SK-N-SH (cell line): ENCODE results near the gene CREB5. TPM values are rescaled to one million over a fixed set of nuclear protein-coding genes. Genes with fewer than 3 reads are reported as not detected.

Experiments
- CTCF ChIA-PET: fragments of 300-600, 350-600 bp; formaldehyde crosslinking; extraction: SDS; loops from one replicate; lab custom pipeline; 2021; lab: Yijun Ruan, JAX
- POLR2A ChIA-PET: fragments of 350-600 bp; sonication (Branson Sonifier 250); formaldehyde crosslinking; extraction: SDS; loops from one replicate; lab custom pipeline; 2020; ENCODE audit warnings: antibody characterized with exemption, inconsistent platforms; lab: Yijun Ruan, JAX
- DNase-seq: peaks from one replicate; pipeline ENCODE4 v3.0.0; 2012
- H2AFZ ChIP-seq: fragments of 200-600 bp; sonication (generic); 2 replicates; pipeline ENCODE4 v1.8.1; 2016; ENCODE audit warnings: antibody characterized with exemption, mild to moderate bottlenecking, low read depth
- H3F3A ChIP-seq: fragments of 200-600 bp; sonication (generic); replicated peaks from 2 replicates; pipeline ENCODE3; 2016; ENCODE audit warnings: antibody characterized with exemption, mild to moderate bottlenecking; ENCODE audit not compliant: insufficient read depth
- H3K27ac ChIP-seq, 2 experiments: fragments of 200-500 bp in 1 of 2; fragments of 200-600 bp in 1 of 2; sonication (Bioruptor generic) in 1 of 2; sonication (generic), shearing (Covaris generic) in 1 of 2; 2 replicates each; pipeline versions ENCODE4 v1.5.1 to v1.6.1; 2014 to 2016; ENCODE audit warnings: low read depth in 2 of 2, inconsistent platforms in 1 of 2, low read length in 1 of 2, mild to moderate bottlenecking in 1 of 2, mixed read lengths in 1 of 2
- H3K27me3 ChIP-seq: fragments of 200-600 bp; sonication (generic), shearing (Covaris generic); 2 replicates; pipeline ENCODE4 v1.6.1; 2016; ENCODE audit warnings: mixed run types; ENCODE audit not compliant: insufficient read depth
- H3K36me3 ChIP-seq, 2 experiments: fragments of 200-500 bp in 1 of 2; fragments of 200-600 bp in 1 of 2; sonication (Bioruptor generic) in 1 of 2; sonication (generic) in 1 of 2; replicated peaks in 1 of 2; 2 replicates each; pipeline versions ENCODE3 to v1.5.1; 2014 to 2016; ENCODE audit warnings: low read length in 1 of 2, mild to moderate bottlenecking in 1 of 2; ENCODE audit not compliant: insufficient read depth in 2 of 2, control insufficient read depth in 1 of 2
- H3K4me1 ChIP-seq, 2 experiments: fragments of 200-500 bp in 1 of 2; fragments of 200-600 bp in 1 of 2; sonication (Bioruptor generic) in 1 of 2; sonication (generic), shearing (Covaris generic) in 1 of 2; 2 replicates each; pipeline versions ENCODE4 v1.5.1 to v1.6.1; 2014 to 2016; ENCODE audit warnings: low read depth in 1 of 2, low read length in 1 of 2, mixed run types in 1 of 2; ENCODE audit not compliant: insufficient read depth in 2 of 2, control insufficient read depth in 1 of 2
- H3K4me2 ChIP-seq: fragments of 200-600 bp; sonication (generic), shearing (Covaris generic); 2 replicates; pipeline ENCODE4 v1.6.1; 2017; ENCODE audit warnings: mixed run types
- H3K4me3 ChIP-seq, 2 experiments: fragments of 200-500 bp in 1 of 2; fragments of 200-600 bp in 1 of 2; sonication (Bioruptor generic) in 1 of 2; sonication (generic), shearing (Covaris generic) in 1 of 2; 2 replicates each; pipeline versions ENCODE4 v1.5.1 to v1.8.1; 2014 to 2016; ENCODE audit warnings: low read depth in 2 of 2, inconsistent platforms in 1 of 2, low read length in 1 of 2, mild to moderate bottlenecking in 1 of 2, mixed read lengths in 1 of 2, moderate library complexity in 1 of 2
- H3K79me2 ChIP-seq: fragments of 200-600 bp; sonication (generic); 2 replicates; pipeline ENCODE4 v1.8.1; 2017; ENCODE audit warnings: mild to moderate bottlenecking; ENCODE audit not compliant: insufficient read depth
- H3K9ac ChIP-seq: fragments of 200-600 bp; sonication (generic); 2 replicates; pipeline ENCODE4 v1.6.1; 2017; ENCODE audit warnings: mixed run types
- H3K9me2 ChIP-seq: fragments of 200-600 bp; sonication (generic); 2 replicates; pipeline ENCODE4 v1.6.1; 2017; ENCODE audit warnings: mixed run types
- H3K9me3 ChIP-seq: fragments of 200-600 bp; sonication (generic); 2 replicates; pipeline ENCODE4 v1.6.1; 2017; ENCODE audit warnings: mixed run types, mild to moderate bottlenecking, moderate library complexity
- H4K20me1 ChIP-seq: fragments of 200-600 bp; sonication (generic); 2 replicates; pipeline ENCODE4 v1.6.1; 2017; ENCODE audit warnings: mild to moderate bottlenecking, mixed run types; ENCODE audit not compliant: insufficient read depth
- CHD2 ChIP-seq: fragments of 150-350 bp; IDR thresholded peaks from 2 replicates; pipeline ENCODE4 v1.6.1; 2018; ENCODE audit warnings: low read length; ENCODE audit not compliant: partially characterized antibody
- EP300 ChIP-seq, 2 experiments: IDR thresholded peaks; 2 replicates each; pipeline versions ENCODE4 v1.4.0 to v1.6.1; 2012; ENCODE audit warnings: borderline replicate concordance in 1 of 2, low read depth in 1 of 2, low read length in 1 of 2
- FOSL2 ChIP-seq: IDR thresholded peaks from 2 replicates; pipeline ENCODE4 v1.4.0; 2012; ENCODE audit warnings: low read depth, mild to moderate bottlenecking, moderate library complexity, borderline replicate concordance
- GABPA ChIP-seq: IDR thresholded peaks from 2 replicates; pipeline ENCODE4 v1.4.0; 2012; ENCODE audit warnings: low read depth, mild to moderate bottlenecking
- JUND ChIP-seq: IDR thresholded peaks from 2 replicates; pipeline ENCODE4 v1.4.0; 2012
- MEF2A ChIP-seq: IDR thresholded peaks from 2 replicates; pipeline ENCODE4 v1.4.0; 2012; ENCODE audit warnings: low read depth, borderline replicate concordance
- NRF1 ChIP-seq: IDR thresholded peaks from 2 replicates; pipeline ENCODE4 v1.6.1; 2012; ENCODE audit warnings: low read depth, mild to moderate bottlenecking, low read length
- POLR2AphosphoS5 ChIP-seq: IDR thresholded peaks from 2 replicates; pipeline ENCODE4 v1.6.1; 2012; ENCODE audit warnings: low read depth, low read length
- RCOR1 ChIP-seq: fragments of 150-350 bp; IDR thresholded peaks from 2 replicates; pipeline ENCODE4 v1.6.1; 2017; ENCODE audit warnings: antibody characterized with exemption, low read length
- RXRA ChIP-seq: IDR thresholded peaks from 2 replicates; pipeline ENCODE4 v1.4.0; 2012; ENCODE audit warnings: low read depth, mild to moderate bottlenecking, borderline replicate concordance
- SMC3 ChIP-seq: IDR thresholded peaks from 2 replicates; pipeline ENCODE4 v1.6.1; 2012; ENCODE audit warnings: low read depth, low read length, improper control_type of control experiment
- TCF12 ChIP-seq: IDR thresholded peaks from 2 replicates; pipeline ENCODE4 v1.4.0; 2012
- WGBS: methylation state at CpG from one replicate; pipeline ENCODE4 v1.1.6; 2017; ENCODE audit warnings: low lambda C conversion rate; 5-methylcytosine and 5-hydroxymethylcytosine counted together
- polyA plus RNA-seq, 3 experiments: library from polyadenylated mRNA; depleted of rRNA; stranded (reverse); fragments of >200 nt; gene quantifications; 2 replicates each; pipeline ENCODE4 v1.2.3, GENCODE V29; 2012
- TF ChIP-seq, protein P1 (sequence below): IDR thresholded peaks from 2 replicates; pipeline ENCODE4 v1.6.1; 2012; ENCODE audit warnings: mild to moderate bottlenecking, low read depth, low read length, moderate library complexity
- TF ChIP-seq, protein P2 (sequence below): fragments of 150-350 bp; IDR thresholded peaks from 2 replicates; pipeline ENCODE4 v1.6.1; 2016; ENCODE audit warnings: mild to moderate bottlenecking, low read depth, low read length
- TF ChIP-seq, protein P3 (sequence below): IDR thresholded peaks from 2 replicates; pipeline ENCODE4 v1.4.0; 2012; ENCODE audit warnings: low read depth, borderline replicate concordance
- TF ChIP-seq, protein P4 (sequence below): IDR thresholded peaks from 2 replicates; pipeline ENCODE4 v1.4.0; 2012; ENCODE audit warnings: low read depth, borderline replicate concordance
- TF ChIP-seq, protein P5 (sequence below): fragments of 150-350 bp; IDR thresholded peaks from 2 replicates; pipeline ENCODE4 v1.6.1; 2017; ENCODE audit warnings: antibody characterized with exemption, low read length, low read depth, borderline replicate concordance

The CREB5 gene
- polyA plus RNA-seq, 1 of the 3 experiments (the other 2 are of a cell fraction) = 19.3 TPM

DNA sequence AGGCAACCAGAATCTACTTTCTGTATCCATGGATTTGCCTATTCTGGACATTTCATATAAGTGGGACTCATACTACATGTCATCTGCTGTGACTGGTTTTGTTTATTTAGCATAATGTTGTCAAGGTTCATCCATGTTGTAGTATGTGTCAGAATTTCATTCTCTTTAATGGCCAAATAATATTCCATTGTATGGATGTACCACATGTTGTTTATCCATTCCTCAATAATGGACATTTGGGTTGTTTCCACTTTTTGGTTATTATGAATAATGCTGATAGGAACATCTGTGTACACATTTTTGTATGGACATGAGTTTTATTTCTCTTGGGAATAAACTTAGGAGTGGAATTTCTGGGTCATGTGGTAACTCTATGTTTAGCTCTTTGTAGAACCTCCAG is 133.7 kb downstream of the CREB5 start:
- Histone ChIP-seq H3K9ac (no peak overlapping the region), H3F3A (no peaks in the 10 kb centered on the region), H3K27ac (no peak overlapping the region), H3K4me2 (no peak overlapping the region), H3K36me3 (no peaks in the 10 kb centered on the region), H4K20me1 (no peaks in the 10 kb centered on the region), H2AFZ (no peak overlapping the region), H3K4me3 (no peak overlapping the region), H3K4me1 (peaks cover 0 to 43% of the 10 kb centered on the region in 2 experiments; a peak in 2 of 4 replicates), H3K79me2 (no peaks in the 10 kb centered on the region), H3K27me3 (peaks cover 8% of the 10 kb centered on the region; the same call in 1 of the 2 replicates), H3K9me3 (no peaks in the 10 kb centered on the region), H3K9me2 (no peaks in the 10 kb centered on the region)
- TF ChIP-seq, protein P1, sequence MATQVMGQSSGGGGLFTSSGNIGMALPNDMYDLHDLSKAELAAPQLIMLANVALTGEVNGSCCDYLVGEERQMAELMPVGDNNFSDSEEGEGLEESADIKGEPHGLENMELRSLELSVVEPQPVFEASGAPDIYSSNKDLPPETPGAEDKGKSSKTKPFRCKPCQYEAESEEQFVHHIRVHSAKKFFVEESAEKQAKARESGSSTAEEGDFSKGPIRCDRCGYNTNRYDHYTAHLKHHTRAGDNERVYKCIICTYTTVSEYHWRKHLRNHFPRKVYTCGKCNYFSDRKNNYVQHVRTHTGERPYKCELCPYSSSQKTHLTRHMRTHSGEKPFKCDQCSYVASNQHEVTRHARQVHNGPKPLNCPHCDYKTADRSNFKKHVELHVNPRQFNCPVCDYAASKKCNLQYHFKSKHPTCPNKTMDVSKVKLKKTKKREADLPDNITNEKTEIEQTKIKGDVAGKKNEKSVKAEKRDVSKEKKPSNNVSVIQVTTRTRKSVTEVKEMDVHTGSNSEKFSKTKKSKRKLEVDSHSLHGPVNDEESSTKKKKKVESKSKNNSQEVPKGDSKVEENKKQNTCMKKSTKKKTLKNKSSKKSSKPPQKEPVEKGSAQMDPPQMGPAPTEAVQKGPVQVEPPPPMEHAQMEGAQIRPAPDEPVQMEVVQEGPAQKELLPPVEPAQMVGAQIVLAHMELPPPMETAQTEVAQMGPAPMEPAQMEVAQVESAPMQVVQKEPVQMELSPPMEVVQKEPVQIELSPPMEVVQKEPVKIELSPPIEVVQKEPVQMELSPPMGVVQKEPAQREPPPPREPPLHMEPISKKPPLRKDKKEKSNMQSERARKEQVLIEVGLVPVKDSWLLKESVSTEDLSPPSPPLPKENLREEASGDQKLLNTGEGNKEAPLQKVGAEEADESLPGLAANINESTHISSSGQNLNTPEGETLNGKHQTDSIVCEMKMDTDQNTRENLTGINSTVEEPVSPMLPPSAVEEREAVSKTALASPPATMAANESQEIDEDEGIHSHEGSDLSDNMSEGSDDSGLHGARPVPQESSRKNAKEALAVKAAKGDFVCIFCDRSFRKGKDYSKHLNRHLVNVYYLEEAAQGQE = no peak
- TF ChIP-seq RCOR1 = no peak
- TF ChIP-seq, protein P2, sequence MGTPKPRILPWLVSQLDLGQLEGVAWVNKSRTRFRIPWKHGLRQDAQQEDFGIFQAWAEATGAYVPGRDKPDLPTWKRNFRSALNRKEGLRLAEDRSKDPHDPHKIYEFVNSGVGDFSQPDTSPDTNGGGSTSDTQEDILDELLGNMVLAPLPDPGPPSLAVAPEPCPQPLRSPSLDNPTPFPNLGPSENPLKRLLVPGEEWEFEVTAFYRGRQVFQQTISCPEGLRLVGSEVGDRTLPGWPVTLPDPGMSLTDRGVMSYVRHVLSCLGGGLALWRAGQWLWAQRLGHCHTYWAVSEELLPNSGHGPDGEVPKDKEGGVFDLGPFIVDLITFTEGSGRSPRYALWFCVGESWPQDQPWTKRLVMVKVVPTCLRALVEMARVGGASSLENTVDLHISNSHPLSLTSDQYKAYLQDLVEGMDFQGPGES = no peak
- TF ChIP-seq, protein P3, sequence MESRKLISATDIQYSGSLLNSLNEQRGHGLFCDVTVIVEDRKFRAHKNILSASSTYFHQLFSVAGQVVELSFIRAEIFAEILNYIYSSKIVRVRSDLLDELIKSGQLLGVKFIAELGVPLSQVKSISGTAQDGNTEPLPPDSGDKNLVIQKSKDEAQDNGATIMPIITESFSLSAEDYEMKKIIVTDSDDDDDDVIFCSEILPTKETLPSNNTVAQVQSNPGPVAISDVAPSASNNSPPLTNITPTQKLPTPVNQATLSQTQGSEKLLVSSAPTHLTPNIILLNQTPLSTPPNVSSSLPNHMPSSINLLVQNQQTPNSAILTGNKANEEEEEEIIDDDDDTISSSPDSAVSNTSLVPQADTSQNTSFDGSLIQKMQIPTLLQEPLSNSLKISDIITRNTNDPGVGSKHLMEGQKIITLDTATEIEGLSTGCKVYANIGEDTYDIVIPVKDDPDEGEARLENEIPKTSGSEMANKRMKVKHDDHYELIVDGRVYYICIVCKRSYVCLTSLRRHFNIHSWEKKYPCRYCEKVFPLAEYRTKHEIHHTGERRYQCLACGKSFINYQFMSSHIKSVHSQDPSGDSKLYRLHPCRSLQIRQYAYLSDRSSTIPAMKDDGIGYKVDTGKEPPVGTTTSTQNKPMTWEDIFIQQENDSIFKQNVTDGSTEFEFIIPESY = no peak
- POLR2A ChIA-PET = no interaction called here
- no peak for DNase-seq
- CTCF ChIA-PET = no interaction called here

DNA sequence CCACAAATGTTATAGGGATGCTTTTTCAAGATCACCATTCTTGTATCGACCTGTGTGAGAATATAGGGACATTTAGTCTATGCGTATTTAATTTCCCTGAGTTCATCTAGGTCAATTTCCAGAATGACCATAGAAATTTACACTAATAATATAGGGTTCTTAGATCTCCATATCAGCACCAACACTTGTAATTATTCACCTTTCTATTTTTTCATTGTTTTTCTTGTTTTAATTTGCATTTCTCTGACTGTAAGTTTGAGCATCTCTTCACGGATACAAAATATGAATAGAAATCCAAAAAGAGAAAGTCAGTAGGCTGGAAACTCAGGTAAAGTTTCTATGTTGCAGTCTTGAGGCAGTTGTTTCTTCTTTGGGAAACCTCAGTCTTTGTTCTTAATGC is 134.8 kb downstream of the CREB5 start:
- Histone ChIP-seq H2AFZ (no peak overlapping the region), H3K27ac (no peak overlapping the region), H3K9me3 (no peaks in the 10 kb centered on the region), H3K4me3 (no peak overlapping the region), H3K36me3 (no peaks in the 10 kb centered on the region), H3K27me3 (peaks cover 8% of the 10 kb centered on the region; the same call in 1 of the 2 replicates), H3F3A (no peaks in the 10 kb centered on the region), H3K9ac (no peak overlapping the region), H3K79me2 (no peaks in the 10 kb centered on the region), H3K4me1 (peaks cover 0 to 41% of the 10 kb centered on the region in 2 experiments; a peak in 2 of 4 replicates), H3K9me2 (no peaks in the 10 kb centered on the region), H4K20me1 (no peaks in the 10 kb centered on the region), H3K4me2 (no peak overlapping the region)
- DNase-seq = no peak
- TF ChIP-seq JUND (no peak), MEF2A (no peak), RXRA (no peak), GABPA (no peak), EP300 (IDR thresholded peaks at IDR 0.05; ENCODE audit: borderline replicate concordance in 1 of 2, low read depth in 1 of 2, low read length in 1 of 2) (no peak), TCF12 (no peak), SMC3 (no peak), CHD2 (no peak), FOSL2 (no peak), NRF1 (no peak), POLR2AphosphoS5 (no peak)
- TF ChIP-seq, protein P4, sequence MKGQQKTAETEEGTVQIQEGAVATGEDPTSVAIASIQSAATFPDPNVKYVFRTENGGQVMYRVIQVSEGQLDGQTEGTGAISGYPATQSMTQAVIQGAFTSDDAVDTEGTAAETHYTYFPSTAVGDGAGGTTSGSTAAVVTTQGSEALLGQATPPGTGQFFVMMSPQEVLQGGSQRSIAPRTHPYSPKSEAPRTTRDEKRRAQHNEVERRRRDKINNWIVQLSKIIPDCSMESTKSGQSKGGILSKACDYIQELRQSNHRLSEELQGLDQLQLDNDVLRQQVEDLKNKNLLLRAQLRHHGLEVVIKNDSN = no peak
- TF ChIP-seq, protein P5, sequence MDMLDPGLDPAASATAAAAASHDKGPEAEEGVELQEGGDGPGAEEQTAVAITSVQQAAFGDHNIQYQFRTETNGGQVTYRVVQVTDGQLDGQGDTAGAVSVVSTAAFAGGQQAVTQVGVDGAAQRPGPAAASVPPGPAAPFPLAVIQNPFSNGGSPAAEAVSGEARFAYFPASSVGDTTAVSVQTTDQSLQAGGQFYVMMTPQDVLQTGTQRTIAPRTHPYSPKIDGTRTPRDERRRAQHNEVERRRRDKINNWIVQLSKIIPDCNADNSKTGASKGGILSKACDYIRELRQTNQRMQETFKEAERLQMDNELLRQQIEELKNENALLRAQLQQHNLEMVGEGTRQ = no peak
- ChIA-PET CTCF (interaction anchor here (1.2 to 1.3 kb wide), 2 partner anchors 45 to 79 kb away, joined by 3 read pairs; no protein-coding TSS in a partner anchor), POLR2A (no interaction called here)
- WGBS = 57% methylated on average over 3 of the region's 3 CpGs
